Ascending aorta (tissue), 2 donors: ENCODE measurements around the gene EIF4H. TPM values are rescaled to one million over a fixed set of nuclear protein-coding genes. Genes with fewer than 3 reads are reported as not detected.
"Not testable (repeated sequence)": the region's sequence is repeated elsewhere in the genome, so short reads cannot be mapped to it uniquely, and the experiment has no call there.

Experiments used
- DNase-seq, 2 donors: peaks; one replicate each; pipeline ENCODE4 v3.0.0-alpha.2; 2019; ENCODE audit warnings: low spot score in 2 of 2
- H3K27ac ChIP-seq, 2 donors: fragments of 200-600 bp; sonication (generic); one replicate each; pipeline ENCODE4 v1.5.1; 2016 to 2017; ENCODE audit warnings: mild to moderate bottlenecking in 1 of 2
- H3K27me3 ChIP-seq: fragments of 200-600 bp; sonication (generic); one replicate; pipeline ENCODE4 v1.5.1; 2017
- H3K36me3 ChIP-seq, 2 donors: fragments of 200-600 bp; sonication (generic); one replicate each; pipeline ENCODE4 v1.5.1; 2016
- H3K4me1 ChIP-seq, 2 donors: fragments of 200-600 bp; sonication (generic); one replicate each; pipeline ENCODE4 v1.5.1; 2016 to 2017; ENCODE audit warnings: mild to moderate bottlenecking in 1 of 2
- H3K4me3 ChIP-seq, 2 donors: fragments of 200-600 bp; sonication (generic); one replicate each; pipeline ENCODE4 v1.5.1; 2016 to 2017; ENCODE audit warnings: mild to moderate bottlenecking in 1 of 2
- H3K9me3 ChIP-seq, 2 donors: fragments of 200-600 bp; sonication (generic); one replicate each; pipeline ENCODE4 v1.5.1; 2016
- CTCF ChIP-seq, 3 experiments: fragments of 200-600 bp in 2 of 3; fragments of 450-650 bp in 1 of 3; sonication (generic) in 2 of 3; IDR thresholded peaks; one replicate each; pipeline ENCODE4 v1.5.1; 2016 to 2019; ENCODE audit warnings: antibody characterized with exemption in 3 of 3, mild to moderate bottlenecking in 1 of 3, moderate library complexity in 1 of 3
- intact Hi-C: fragments of 100-400 bp; cut with DNase I; formaldehyde crosslinking; loops from one replicate; pipeline ENCODE4 v1.15.1; 2023
- total RNA-seq: library from RNA; depleted of rRNA; stranded (reverse); fragments of >200 nt; gene quantifications from one replicate; pipeline ENCODE4 v1.1.0, GENCODE V29; 2016

EIF4H gene
- total RNA-seq, 1 donor from 2014 or later: 150 TPM

DNA sequence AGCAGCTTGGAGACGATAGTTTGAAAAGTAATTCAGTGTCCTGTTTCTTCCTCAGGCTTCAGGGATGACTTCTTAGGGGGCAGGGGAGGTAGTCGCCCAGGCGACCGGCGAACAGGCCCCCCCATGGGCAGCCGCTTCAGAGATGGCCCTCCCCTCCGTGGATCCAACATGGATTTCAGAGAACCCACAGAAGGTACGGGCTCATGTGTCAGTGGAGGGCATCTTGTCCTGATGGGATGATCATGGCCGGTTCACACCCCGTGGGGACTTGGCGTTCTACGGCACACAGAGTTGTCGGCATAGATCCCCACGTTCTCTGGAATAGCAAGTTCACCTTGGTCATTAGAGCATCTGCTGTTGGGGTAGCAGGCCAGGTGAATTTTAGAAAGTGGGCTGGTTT is 20.5 kb downstream of the EIF4H start:
- no peak overlapping the region for H3K27ac ChIP-seq
- H3K27me3 ChIP-seq: no peaks in the 10 kb centered on the region
- no peaks in the 10 kb centered on the region for H3K4me1 ChIP-seq
- no peak for TF ChIP-seq CTCF (IDR thresholded peaks at IDR 0.05)
- intact Hi-C loops: no loop called here
- H3K36me3 ChIP-seq: peaks cover 59 to 77% of the 10 kb centered on the region in 2 donors
- H3K4me3 ChIP-seq: no peak overlapping the region
- DNase-seq: no peak
- H3K9me3 ChIP-seq: no peaks in the 10 kb centered on the region

DNA sequence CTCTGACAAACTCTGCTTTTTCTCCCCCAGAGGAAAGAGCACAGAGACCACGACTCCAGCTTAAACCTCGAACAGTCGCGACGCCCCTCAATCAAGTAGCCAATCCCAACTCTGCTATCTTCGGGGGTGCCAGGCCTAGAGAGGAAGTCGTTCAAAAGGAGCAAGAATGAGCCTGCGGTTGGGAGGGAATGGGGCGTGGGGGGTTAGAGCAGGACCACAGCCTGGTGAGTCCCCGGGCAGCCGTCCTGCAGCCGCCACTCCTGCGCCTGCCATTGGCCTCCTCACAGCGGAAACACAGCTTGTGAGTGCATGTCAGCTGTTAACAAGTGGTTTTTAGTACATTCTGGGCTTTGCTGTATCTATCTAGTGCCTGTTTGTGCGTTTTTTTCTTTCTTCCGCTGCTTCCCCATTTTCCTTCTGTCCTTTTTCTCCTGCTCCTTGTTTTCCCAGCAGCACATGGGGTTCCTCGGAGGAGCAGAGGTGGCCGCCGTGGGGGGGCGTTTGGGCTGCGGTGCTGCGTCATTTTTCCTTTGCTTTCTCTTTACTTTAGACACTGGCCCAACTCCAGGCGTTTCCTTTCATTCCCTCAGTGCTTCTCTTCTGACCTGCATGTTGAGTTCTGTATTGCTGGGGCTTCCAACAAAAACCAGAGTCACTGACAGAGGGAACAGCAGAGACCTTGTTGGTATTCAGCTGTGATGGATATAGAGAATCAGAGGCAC is 21.1 kb downstream of the EIF4H start:
- H3K9me3 ChIP-seq, H3K27me3 ChIP-seq, H3K27ac ChIP-seq, DNase-seq, intact Hi-C loops, H3K4me1 ChIP-seq, H3K4me3 ChIP-seq: not testable (repeated sequence)
- peaks cover 52 to 70% of the 10 kb centered on the region in 2 donors for H3K36me3 ChIP-seq

- peaks cover 44 to 62% of the 10 kb centered on the region in 2 donors for H3K36me3 ChIP-seq
- H3K4me1 ChIP-seq, H3K9me3 ChIP-seq, DNase-seq, H3K4me3 ChIP-seq, H3K27ac ChIP-seq, H3K27me3 ChIP-seq, intact Hi-C loops: not testable (repeated sequence)
These were observed 22.0 kb downstream of the EIF4H start for GRCh38 chr7:74195968-74196654.

DNA sequence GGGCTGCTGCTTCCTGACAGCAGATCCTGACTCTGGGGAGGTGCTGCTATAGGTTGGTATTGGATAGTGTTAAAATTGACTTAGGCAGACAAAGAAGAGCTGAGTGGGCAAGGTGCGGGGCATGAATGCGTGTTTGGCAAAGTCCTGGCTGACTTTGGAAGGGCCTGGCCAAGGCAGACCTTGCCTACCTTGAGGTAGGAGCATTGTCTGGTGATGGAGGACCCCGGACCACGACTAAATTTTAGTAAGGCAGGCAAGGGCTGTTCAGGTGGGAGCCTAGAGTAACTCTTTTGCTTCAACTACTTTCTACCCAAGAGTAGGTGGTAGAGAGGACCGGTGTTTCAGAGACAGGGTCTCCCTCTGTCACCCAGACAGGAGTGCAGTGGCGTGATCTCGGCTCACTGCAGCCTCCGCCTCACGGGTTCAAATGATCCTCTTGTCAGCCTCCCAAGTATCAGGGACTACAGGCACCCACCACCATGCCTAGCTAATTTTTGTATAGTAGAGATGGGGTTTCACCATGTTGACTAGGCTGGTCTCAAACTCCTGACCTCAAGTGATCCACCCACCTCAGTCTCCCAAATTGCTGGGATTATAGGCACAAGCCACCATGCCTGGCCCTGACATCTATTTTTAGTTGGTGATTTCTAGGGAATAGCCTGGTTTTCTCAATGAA is 23.4 kb downstream of the EIF4H start:
- H3K27me3 ChIP-seq: no peaks in the 10 kb centered on the region
- no peak for DNase-seq
- no peaks in the 10 kb centered on the region for H3K4me1 ChIP-seq
- no peak overlapping the region for H3K27ac ChIP-seq
- no peak overlapping the region for H3K4me3 ChIP-seq
- no peak for TF ChIP-seq CTCF (IDR thresholded peaks at IDR 0.05)
- peaks cover 36 to 49% of the 10 kb centered on the region in 2 donors for H3K36me3 ChIP-seq
- no peaks in the 10 kb centered on the region for H3K9me3 ChIP-seq
- intact Hi-C loops: no loop called here

GRCh38 chr7:74199551-74200355 is 25.6 kb downstream of the EIF4H start:
- Histone ChIP-seq H3K27ac (no peak overlapping the region), H3K27me3 (no peaks in the 10 kb centered on the region), H3K36me3 (peaks cover 14 to 27% of the 10 kb centered on the region in 2 donors), H3K9me3 (no peaks in the 10 kb centered on the region), H3K4me1 (no peaks in the 10 kb centered on the region), H3K4me3 (no peak overlapping the region)
- intact Hi-C loops: no loop called here
- no peak for TF ChIP-seq CTCF (IDR thresholded peaks at IDR 0.05)
- DNase-seq: no peak

DNA sequence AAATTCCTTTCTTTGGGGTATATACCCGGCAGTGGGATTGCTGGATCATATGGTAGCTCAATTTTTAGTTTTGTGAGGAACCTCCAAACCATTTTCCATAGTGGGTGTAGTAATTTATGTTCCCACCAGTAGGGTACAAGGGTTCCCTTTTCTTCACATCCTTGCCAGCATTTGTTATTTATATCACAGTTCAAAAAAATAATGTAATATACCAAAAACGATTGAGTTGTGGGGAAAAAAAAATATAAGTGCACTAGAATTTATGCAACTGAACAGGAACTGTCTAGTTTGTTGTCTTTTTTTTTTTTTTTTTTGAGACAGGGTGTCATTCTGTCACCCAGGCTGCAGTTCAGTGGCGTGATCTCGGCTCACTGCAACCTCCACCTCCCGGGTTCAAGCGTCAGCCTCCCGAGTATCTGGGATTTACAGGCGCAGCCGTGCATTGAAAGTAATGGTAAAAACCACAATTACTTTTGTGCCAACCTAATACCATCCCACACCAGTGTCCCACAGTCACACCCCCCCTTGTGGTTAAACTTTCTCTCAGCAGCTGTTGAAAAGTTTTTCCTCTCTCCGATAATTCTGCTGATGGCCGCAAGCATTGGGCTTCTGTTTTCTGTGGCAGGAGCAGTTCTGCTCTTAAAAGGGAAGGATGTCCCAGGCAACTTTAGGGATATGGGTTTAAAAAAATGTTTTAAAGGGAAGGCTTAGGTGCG is 28.8 kb downstream of the EIF4H start:
- no peak for DNase-seq
- H3K36me3 ChIP-seq: peaks cover 0 to 3% of the 10 kb centered on the region in 2 donors
- H3K4me3 ChIP-seq: no peak overlapping the region
- H3K27me3 ChIP-seq: no peaks in the 10 kb centered on the region
- intact Hi-C loops: loop anchor here (1.0 to 2.0 kb wide), 2 partner anchors 134 to 337 kb away; no protein-coding TSS in a partner anchor
- TF ChIP-seq CTCF (IDR thresholded peaks at IDR 0.05): peak; percentile 45 to 60 (median 54)
- no peak overlapping the region for H3K27ac ChIP-seq
- H3K4me1 ChIP-seq: peaks cover 0 to 5% of the 10 kb centered on the region in 2 donors
- H3K9me3 ChIP-seq: no peaks in the 10 kb centered on the region
